Activated naive CD4-positive, alpha-beta T cell (primary cell): Measurements from ENCODE around the gene PLPPR3.
A peak's percentile ranks its signal among the peaks of the same experiment; 100 is the strongest.

ENCODE experiments used
- DNase-seq, 4 experiments: peaks; one replicate each; lab custom pipeline; 2025; lab: John Stamatoyannopoulos, UW

Gene PLPPR3

DNA sequence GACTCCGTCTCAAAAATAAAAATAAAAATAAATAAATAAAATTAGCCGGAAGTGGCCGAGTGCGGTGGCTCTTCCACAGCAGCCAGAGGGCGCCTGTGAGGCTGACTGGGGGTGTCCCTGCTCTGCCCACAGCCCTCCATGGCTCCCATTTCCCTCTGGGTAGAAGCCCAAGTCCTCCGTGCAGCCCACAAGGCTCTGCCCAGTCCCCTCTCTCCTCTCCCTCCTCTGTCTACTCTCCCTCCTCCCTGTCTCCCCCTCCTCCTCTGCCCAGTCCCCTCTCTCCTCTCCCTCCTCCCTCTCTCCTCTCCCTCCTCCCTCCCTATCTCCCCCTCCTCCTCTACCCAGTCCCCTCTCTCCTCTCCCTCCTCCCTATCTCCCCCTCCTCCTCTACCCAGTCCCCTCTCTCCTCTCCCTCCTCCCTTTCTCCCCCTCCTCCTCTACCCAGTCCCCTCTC, 50.4 kb downstream of the PLPPR3 start:
- peak in 1 of 4 experiments; percentile 10 for DNase-seq

DNA sequence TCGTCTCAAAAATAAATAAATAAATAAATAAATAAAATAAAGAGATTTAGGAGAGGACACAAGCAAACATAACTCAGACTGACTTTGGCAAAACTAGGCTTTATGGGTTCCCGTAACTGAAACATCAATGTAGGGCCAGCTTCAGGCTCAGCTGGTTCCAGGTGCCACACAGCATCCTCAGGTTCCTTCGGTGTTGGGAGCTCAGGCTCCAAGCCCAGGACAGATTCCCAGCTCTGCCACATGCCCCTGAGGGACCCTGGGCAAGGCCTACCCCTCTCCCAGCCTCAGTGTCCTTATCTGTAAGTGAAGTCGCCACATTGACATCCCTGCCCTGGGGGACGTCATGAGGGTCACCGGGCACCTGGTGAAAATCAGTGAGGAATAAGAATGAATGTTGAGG, 52.1 kb downstream of the PLPPR3 start:
- DNase-seq, result no peak

DNA sequence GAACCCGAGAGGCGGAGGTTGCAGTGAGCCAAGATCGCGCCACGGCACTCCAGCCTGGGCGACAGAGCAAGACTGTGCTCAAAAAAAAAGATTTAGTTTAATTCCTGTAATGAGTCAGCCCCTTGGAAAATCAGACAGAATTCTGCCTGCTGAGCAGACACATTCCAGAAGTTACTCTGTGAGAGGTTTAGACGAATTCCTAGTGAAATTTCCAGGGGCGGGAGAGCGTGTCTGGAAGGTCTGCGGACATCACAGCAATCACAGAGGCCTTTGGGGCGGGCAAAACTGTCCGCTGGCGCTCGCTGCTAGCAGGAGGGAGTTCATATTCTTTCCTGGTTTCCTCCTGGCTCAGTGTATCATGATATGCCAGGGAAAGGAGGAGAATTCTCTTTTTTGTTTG, 53.3 kb downstream of the PLPPR3 start:
- DNase-seq, result no peak

DNA sequence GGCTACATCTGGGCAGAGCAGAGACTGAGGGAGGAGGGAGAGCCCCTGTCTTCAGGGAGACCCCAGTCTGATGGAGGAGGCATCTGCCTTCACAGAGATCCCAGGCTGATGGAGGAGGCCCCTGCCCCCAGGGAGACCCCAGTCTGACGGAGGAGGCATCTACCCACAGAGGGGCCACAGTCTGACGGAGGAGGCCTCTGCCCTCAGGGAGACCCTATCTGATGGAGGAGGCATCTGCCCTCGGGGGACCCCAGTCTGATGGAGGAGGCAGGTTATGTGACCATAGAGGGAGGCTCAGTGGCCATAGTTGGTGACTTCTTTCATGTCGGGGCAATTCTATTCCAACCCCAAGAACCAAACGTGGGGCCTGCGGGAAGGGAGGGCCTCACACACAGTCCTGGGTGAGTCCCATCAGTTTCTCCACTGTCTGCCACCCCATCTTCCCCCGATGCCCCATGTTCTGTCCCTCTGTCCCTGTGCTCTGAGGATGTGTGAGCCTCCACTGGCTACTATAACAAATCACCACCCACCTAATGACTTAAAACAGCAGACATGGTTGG, 56.5 kb downstream of the PLPPR3 start:
- DNase-seq, result no peak

DNA sequence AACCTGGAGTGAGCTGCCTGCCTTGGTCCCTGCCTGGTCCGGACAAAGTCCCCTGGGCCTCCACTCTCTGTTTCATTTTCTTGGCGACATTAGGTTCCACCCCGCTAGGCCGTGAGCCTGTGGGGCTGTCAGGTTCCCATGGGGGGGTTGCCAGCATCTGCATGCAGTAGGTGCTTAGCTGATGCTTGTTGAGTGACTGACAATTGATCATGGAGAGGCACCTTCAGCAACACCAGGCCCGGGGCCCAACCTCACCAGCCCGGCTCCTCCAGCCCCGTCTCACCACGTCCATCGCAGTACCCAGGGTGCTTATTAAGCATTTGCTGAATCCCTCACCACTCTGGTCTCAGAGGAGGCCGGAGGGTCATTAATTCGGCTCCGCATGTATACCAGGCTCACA, 57.5 kb downstream of the PLPPR3 start:
- DNase-seq, result no peak

DNA sequence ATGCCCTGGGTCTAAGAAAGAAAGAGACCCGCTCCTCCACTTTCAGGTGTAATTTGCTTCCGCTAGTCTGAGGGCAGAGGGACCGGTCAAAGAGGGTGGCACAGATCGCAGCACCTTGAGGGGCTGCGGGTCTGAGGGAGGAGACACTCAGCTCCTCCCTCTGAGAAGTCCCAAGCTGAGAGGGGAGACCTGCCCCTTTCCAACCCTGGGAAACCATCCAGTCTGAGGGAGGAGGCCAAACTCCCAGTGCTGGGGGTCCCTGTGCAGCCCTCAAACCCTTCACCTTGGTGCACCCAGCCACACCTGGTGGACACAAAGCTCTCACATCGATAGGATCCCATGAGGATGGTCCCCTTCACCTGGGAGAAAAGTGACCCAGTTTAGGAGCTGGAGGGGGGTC, 57.9 kb downstream of the PLPPR3 start:
- no peak for DNase-seq

DNA sequence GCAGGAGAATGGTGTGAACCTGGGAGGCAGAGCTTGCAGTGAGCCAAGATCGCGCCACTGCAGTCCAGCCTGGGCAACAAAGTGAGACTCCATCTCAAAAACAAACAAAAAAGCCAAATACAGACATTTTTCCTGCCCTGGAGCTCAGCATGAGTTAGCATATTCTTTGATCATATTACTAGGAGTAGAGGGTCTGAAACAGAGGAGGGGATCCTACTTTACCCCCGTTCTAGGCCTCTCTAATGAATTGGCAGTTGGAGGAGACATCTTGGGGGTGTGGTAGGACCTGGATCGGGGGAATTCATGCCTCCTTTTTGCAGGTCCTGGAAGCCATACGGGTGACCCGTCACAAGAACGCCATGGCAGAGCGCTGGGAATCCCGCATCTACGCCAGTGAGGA, 58.6 kb downstream of the PLPPR3 start:
- no peak for DNase-seq
